Measurements from ENCODE around the gene RASA2.

DNA sequence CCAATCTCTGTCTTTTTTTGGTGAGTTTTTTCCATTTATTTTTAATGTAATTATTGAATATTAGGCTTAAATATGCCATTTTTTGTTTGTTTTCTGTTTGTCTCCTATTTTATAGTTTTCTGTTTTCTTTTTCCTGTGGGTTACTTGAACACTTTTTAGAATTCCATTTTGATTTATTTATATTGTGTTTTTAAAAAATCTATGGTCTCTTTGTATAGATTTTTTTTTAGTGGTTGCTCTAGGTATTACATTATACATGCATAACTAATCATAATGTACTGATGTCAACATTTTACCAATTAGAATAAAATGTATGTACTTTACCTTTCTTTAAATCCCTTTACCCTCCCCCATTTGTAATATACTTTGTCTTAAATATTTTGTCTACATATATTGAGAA lies 56.2 kb downstream of the RASA2 start:
- TF ChIP-seq, protein P1, sequence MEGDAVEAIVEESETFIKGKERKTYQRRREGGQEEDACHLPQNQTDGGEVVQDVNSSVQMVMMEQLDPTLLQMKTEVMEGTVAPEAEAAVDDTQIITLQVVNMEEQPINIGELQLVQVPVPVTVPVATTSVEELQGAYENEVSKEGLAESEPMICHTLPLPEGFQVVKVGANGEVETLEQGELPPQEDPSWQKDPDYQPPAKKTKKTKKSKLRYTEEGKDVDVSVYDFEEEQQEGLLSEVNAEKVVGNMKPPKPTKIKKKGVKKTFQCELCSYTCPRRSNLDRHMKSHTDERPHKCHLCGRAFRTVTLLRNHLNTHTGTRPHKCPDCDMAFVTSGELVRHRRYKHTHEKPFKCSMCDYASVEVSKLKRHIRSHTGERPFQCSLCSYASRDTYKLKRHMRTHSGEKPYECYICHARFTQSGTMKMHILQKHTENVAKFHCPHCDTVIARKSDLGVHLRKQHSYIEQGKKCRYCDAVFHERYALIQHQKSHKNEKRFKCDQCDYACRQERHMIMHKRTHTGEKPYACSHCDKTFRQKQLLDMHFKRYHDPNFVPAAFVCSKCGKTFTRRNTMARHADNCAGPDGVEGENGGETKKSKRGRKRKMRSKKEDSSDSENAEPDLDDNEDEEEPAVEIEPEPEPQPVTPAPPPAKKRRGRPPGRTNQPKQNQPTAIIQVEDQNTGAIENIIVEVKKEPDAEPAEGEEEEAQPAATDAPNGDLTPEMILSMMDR (IDR thresholded peaks at IDR 0.05) = peak; percentile 6 to 32 (median 17)
- TF ChIP-seq POLR2A (IDR thresholded peaks at IDR 0.05) = no peak

Measured in transverse colon (tissue), 3 donors.